Loucy (cell line): ENCODE measurements around the gene GOLGA6C.
A peak's percentile ranks its signal among the peaks of the same experiment; 100 is the strongest.

Source experiments
- CTCF ChIP-seq: fragments of 200-600 bp; sonication (generic); conservative IDR thresholded peaks from 2 replicates; pipeline ENCODE4 v1.5.1; 2014; ENCODE audit warnings: mild to moderate bottlenecking, antibody characterized with exemption, low read length
- EZH2phosphoT487 ChIP-seq: fragments of 200-600 bp; IDR thresholded peaks from 2 replicates; pipeline ENCODE4 v1.6.1; 2018; ENCODE audit warnings: antibody characterized with exemption, mild to moderate bottlenecking, moderate library complexity, borderline replicate concordance

GRCh38 chr15:75307778-75308390, 49.8 kb downstream of the GOLGA6C start:
- peak; percentile 68 for TF ChIP-seq CTCF
- no peak for TF ChIP-seq EZH2phosphoT487
